Measurements from ENCODE around the gene HOXD10.

HOXD10 gene

GRCh38 chr2:176082824-176083751 is 33.5 kb upstream of the HOXD10 start:
- H3K4me3 ChIP-seq (ENCODE audit: control insufficient read depth, low read depth, low read length) = no peak overlapping the region
- no peak for DNase-seq (ENCODE audit: low read depth)
- TF ChIP-seq CTCF (conservative IDR thresholded peaks at IDR 0.05; ENCODE audit: control insufficient read depth, insufficient read depth, low read depth, low read length) = no peak

- no peak for DNase-seq (ENCODE audit: low read depth)
- TF ChIP-seq CTCF (conservative IDR thresholded peaks at IDR 0.05; ENCODE audit: control insufficient read depth, insufficient read depth, low read depth, low read length) = no peak
- H3K4me3 ChIP-seq (ENCODE audit: control insufficient read depth, low read depth, low read length) = no peak within 1 kb of the TSS
These were observed 32.7 kb upstream of the HOXD10 start, which contains the start of gene EVX2 for GRCh38 chr2:176083796-176084261. Gene EVX2 (minus strand): TSS chr2:176083962. CDS start chr2:176083776, 186 bp downstream.

- H3K4me3 ChIP-seq (ENCODE audit: control insufficient read depth, low read depth, low read length) = no peak overlapping the region
- TF ChIP-seq CTCF (conservative IDR thresholded peaks at IDR 0.05; ENCODE audit: control insufficient read depth, insufficient read depth, low read depth, low read length) = no peak
- DNase-seq (ENCODE audit: low read depth) = no peak
These were observed 31.9 kb upstream of the HOXD10 start for GRCh38 chr2:176084611-176085119.

- TF ChIP-seq CTCF (conservative IDR thresholded peaks at IDR 0.05; ENCODE audit: control insufficient read depth, insufficient read depth, low read depth, low read length) = no peak
- no peak overlapping the region for H3K4me3 ChIP-seq (ENCODE audit: control insufficient read depth, low read depth, low read length)
- DNase-seq (ENCODE audit: low read depth) = no peak
These were observed 31.3 kb upstream of the HOXD10 start for GRCh38 chr2:176085120-176085788.

GRCh38 chr2:176085861-176086771 is 30.5 kb upstream of the HOXD10 start:
- peak; percentile 38 for DNase-seq (ENCODE audit: low read depth)
- TF ChIP-seq CTCF (conservative IDR thresholded peaks at IDR 0.05; ENCODE audit: control insufficient read depth, insufficient read depth, low read depth, low read length) = peak; percentile 43
- no peak overlapping the region for H3K4me3 ChIP-seq (ENCODE audit: control insufficient read depth, low read depth, low read length)
